Neuronal stem cell (in vitro differentiated cells): Measurements from ENCODE around the gene ROBO1.

Experiments
- DNase-seq: peaks from one replicate; pipeline ENCODE4 v3.0.0-alpha.2; 2013; ENCODE audit warnings: low spot score
- H2AFZ ChIP-seq: one replicate; pipeline ENCODE4 v1.6.1; 2013; ENCODE audit warnings: mild to moderate bottlenecking, low read length, inconsistent platforms
- H2AK5ac ChIP-seq: 2 replicates; pipeline ENCODE4 v1.6.1; 2013; ENCODE audit warnings: low read depth, mild to moderate bottlenecking, inconsistent platforms, low read length, moderate library complexity, mixed read lengths
- H2BK120ac ChIP-seq: 2 replicates; pipeline ENCODE4 v1.6.1; 2013; ENCODE audit warnings: low read depth, mild to moderate bottlenecking, inconsistent platforms, low read length, moderate library complexity, mixed read lengths
- H2BK12ac ChIP-seq: one replicate; pipeline ENCODE4 v1.6.1; 2013; ENCODE audit warnings: low read length, inconsistent platforms
- H2BK15ac ChIP-seq: 2 replicates; pipeline ENCODE4 v1.6.1; 2013; ENCODE audit warnings: mild to moderate bottlenecking, low read length, inconsistent platforms, mixed read lengths
- H2BK5ac ChIP-seq: one replicate; pipeline ENCODE4 v1.6.1; 2013; ENCODE audit warnings: inconsistent platforms, mild to moderate bottlenecking, low read length, moderate library complexity
- H3K14ac ChIP-seq: one replicate; pipeline ENCODE4 v1.6.1; 2013; ENCODE audit warnings: low read length, inconsistent platforms
- H3K18ac ChIP-seq: 2 replicates; pipeline ENCODE4 v1.6.1; 2013; ENCODE audit warnings: low read length, inconsistent platforms
- H3K23ac ChIP-seq: 2 replicates; pipeline ENCODE4 v1.6.1; 2013; ENCODE audit warnings: low read depth, mild to moderate bottlenecking, mixed read lengths, low read length, inconsistent platforms; ENCODE audit not compliant: poor library complexity
- H3K27ac ChIP-seq: replicated peaks from 3 replicates; pipeline ENCODE4 v1.5.1; 2013; ENCODE audit warnings: low read length, inconsistent platforms
- H3K27me3 ChIP-seq, 3 experiments: 2 replicates each; pipeline ENCODE4 v1.6.1; 2013; ENCODE audit warnings: low read length in 3 of 3, mild to moderate bottlenecking in 2 of 3, inconsistent platforms in 1 of 3, low read depth in 1 of 3, mixed read lengths in 1 of 3, moderate library complexity in 1 of 3; ENCODE audit not compliant: control insufficient read depth in 3 of 3, insufficient read depth in 3 of 3
- H3K36me3 ChIP-seq, 2 donors: replicated peaks in 1 of 2; 2 replicates each; pipeline ENCODE4 v1.6.1; 2013; ENCODE audit warnings: low read length in 2 of 2; ENCODE audit not compliant: control insufficient read depth in 2 of 2, insufficient read depth in 2 of 2
- H3K4ac ChIP-seq: 2 replicates; pipeline ENCODE4 v1.6.1; 2013; ENCODE audit warnings: inconsistent platforms, mild to moderate bottlenecking, low read length, moderate library complexity
- H3K4me1 ChIP-seq, 2 donors: 1 replicate in 1 of 2; 2 replicates in 1 of 2; pipeline ENCODE4 v1.6.1; 2013; ENCODE audit warnings: low read length in 2 of 2, low read depth in 1 of 2; ENCODE audit not compliant: control insufficient read depth in 2 of 2, insufficient read depth in 1 of 2
- H3K4me2 ChIP-seq: one replicate; pipeline ENCODE4 v1.6.1; 2013; ENCODE audit warnings: mild to moderate bottlenecking, low read length, inconsistent platforms; ENCODE audit not compliant: insufficient read depth, poor library complexity, severe bottlenecking
- H3K4me3 ChIP-seq, 2 donors: 2 replicates each; pipeline ENCODE4 v1.5.1; 2013; ENCODE audit warnings: low read length in 2 of 2, mild to moderate bottlenecking in 2 of 2, inconsistent platforms in 1 of 2, moderate library complexity in 1 of 2
- H3K79me1 ChIP-seq: one replicate; pipeline ENCODE4 v1.6.1; 2013; ENCODE audit warnings: low read depth, mild to moderate bottlenecking, inconsistent platforms, low read length, moderate library complexity
- H3K9ac ChIP-seq: one replicate; pipeline ENCODE4 v1.6.1; 2013; ENCODE audit warnings: mild to moderate bottlenecking, low read depth, low read length, inconsistent platforms; ENCODE audit not compliant: poor library complexity
- H3K9me3 ChIP-seq, 2 donors: replicated peaks in 1 of 2; 2 replicates each; pipeline versions ENCODE3 to v1.6.1; 2013; ENCODE audit warnings: low read length in 2 of 2, mild to moderate bottlenecking in 2 of 2, inconsistent platforms in 1 of 2, low read depth in 1 of 2, mixed read lengths in 1 of 2, moderate library complexity in 1 of 2; ENCODE audit not compliant: control insufficient read depth in 2 of 2, insufficient read depth in 1 of 2
- H4K8ac ChIP-seq: one replicate; pipeline ENCODE4 v1.6.1; 2013; ENCODE audit warnings: low read depth, mild to moderate bottlenecking, inconsistent platforms, low read length, moderate library complexity
- H4K91ac ChIP-seq: one replicate; pipeline ENCODE4 v1.6.1; 2013; ENCODE audit warnings: low read length, low read depth, mild to moderate bottlenecking, inconsistent platforms; ENCODE audit not compliant: poor library complexity
- WGBS, 2 donors: extraction: QIAGEN DNeasy Blood & Tissue Kit; methylation state at CpG; one replicate each; pipeline ENCODE4 v1.1.7; 2013; ENCODE audit warnings: missing lambda C conversion rate in 2 of 2, mixed read lengths in 1 of 2; ENCODE audit not compliant: insufficient read length in 2 of 2, insufficient replicate concordance in 1 of 2; ENCODE audit errors: extremely low coverage in 2 of 2; 5-methylcytosine and 5-hydroxymethylcytosine counted together

Gene ROBO1

GRCh38 chr3:79480746-79481145, 287.1 kb downstream of the ROBO1 start:
- H3K27me3 ChIP-seq: no peaks in the 10 kb centered on the region
- H2BK12ac ChIP-seq: no peak overlapping the region
- H2BK15ac ChIP-seq: no peak overlapping the region
- H3K79me1 ChIP-seq: no peaks in the 10 kb centered on the region
- H3K4me2 ChIP-seq: no peak overlapping the region
- no peak overlapping the region for H3K4ac ChIP-seq
- no peak overlapping the region for H3K9ac ChIP-seq
- no peak overlapping the region for H2BK120ac ChIP-seq
- no peak overlapping the region for H3K23ac ChIP-seq
- H3K4me1 ChIP-seq: no peaks in the 10 kb centered on the region
- no peak overlapping the region for H4K8ac ChIP-seq
- H3K27ac ChIP-seq: no peak overlapping the region
- H2AFZ ChIP-seq: no peak overlapping the region
- no peak overlapping the region for H2AK5ac ChIP-seq
- H3K14ac ChIP-seq: no peak overlapping the region
- H3K18ac ChIP-seq: no peak overlapping the region
- no CpG with 5 or more reads among the region's 1 CpG for WGBS, 2 donors
- no peaks in the 10 kb centered on the region for H3K9me3 ChIP-seq
- H4K91ac ChIP-seq: no peak overlapping the region
- no peak for DNase-seq
- H3K36me3 ChIP-seq: no peaks in the 10 kb centered on the region
- no peak overlapping the region for H2BK5ac ChIP-seq
- no peak overlapping the region for H3K4me3 ChIP-seq

- Histone ChIP-seq H3K4me2 (no peak overlapping the region), H3K14ac (no peak overlapping the region), H3K23ac (no peak overlapping the region), H2BK15ac (no peak overlapping the region), H3K9ac (no peak overlapping the region), H3K4me3 (no peak overlapping the region), H2BK12ac (no peak overlapping the region), H3K27me3 (no peaks in the 10 kb centered on the region), H2AK5ac (no peak overlapping the region), H4K91ac (no peak overlapping the region), H3K79me1 (no peaks in the 10 kb centered on the region), H3K18ac (no peak overlapping the region), H4K8ac (no peak overlapping the region), H3K9me3 (no peaks in the 10 kb centered on the region), H3K27ac (no peak overlapping the region), H3K4ac (no peak overlapping the region), H2AFZ (no peak overlapping the region), H3K4me1 (no peaks in the 10 kb centered on the region), H2BK5ac (no peak overlapping the region), H3K36me3 (no peaks in the 10 kb centered on the region), H2BK120ac (no peak overlapping the region)
- no CpG with 5 or more reads among the region's 1 CpG for WGBS, 2 donors
- no peak for DNase-seq
These were observed 289.2 kb downstream of the ROBO1 start for GRCh38 chr3:79478620-79479019.

- H3K4me3 ChIP-seq: no peak overlapping the region
- H2BK15ac ChIP-seq: no peak overlapping the region
- H4K91ac ChIP-seq: no peak overlapping the region
- H3K4me1 ChIP-seq: no peaks in the 10 kb centered on the region
- no peak overlapping the region for H3K4ac ChIP-seq
- no peak overlapping the region for H3K18ac ChIP-seq
- H2AFZ ChIP-seq: no peak overlapping the region
- no peak overlapping the region for H2AK5ac ChIP-seq
- no peak overlapping the region for H3K27ac ChIP-seq
- no peak overlapping the region for H3K9ac ChIP-seq
- H2BK120ac ChIP-seq: no peak overlapping the region
- H3K14ac ChIP-seq: no peak overlapping the region
- no peak overlapping the region for H3K4me2 ChIP-seq
- no peaks in the 10 kb centered on the region for H3K27me3 ChIP-seq
- no peak overlapping the region for H2BK12ac ChIP-seq
- H3K36me3 ChIP-seq: no peaks in the 10 kb centered on the region
- H2BK5ac ChIP-seq: no peak overlapping the region
- no peak overlapping the region for H4K8ac ChIP-seq
- DNase-seq: no peak
- no CpG with 5 or more reads among the region's 1 CpG for WGBS, 2 donors
- H3K9me3 ChIP-seq: no peaks in the 10 kb centered on the region
- no peak overlapping the region for H3K23ac ChIP-seq
- H3K79me1 ChIP-seq: no peaks in the 10 kb centered on the region
These were observed 290.6 kb downstream of the ROBO1 start for GRCh38 chr3:79477242-79477641.

- Histone ChIP-seq H3K23ac (no peak overlapping the region), H2AFZ (no peak overlapping the region), H3K27me3 (no peaks in the 10 kb centered on the region), H3K14ac (no peak overlapping the region), H3K4me2 (no peak overlapping the region), H3K27ac (no peak overlapping the region), H3K4ac (no peak overlapping the region), H2BK5ac (no peak overlapping the region), H4K91ac (no peak overlapping the region), H3K4me3 (no peak overlapping the region), H2BK15ac (no peak overlapping the region), H3K36me3 (no peaks in the 10 kb centered on the region), H4K8ac (no peak overlapping the region), H3K79me1 (no peaks in the 10 kb centered on the region), H2BK12ac (no peak overlapping the region), H3K9me3 (no peaks in the 10 kb centered on the region), H3K9ac (no peak overlapping the region), H2AK5ac (no peak overlapping the region), H3K4me1 (no peaks in the 10 kb centered on the region), H3K18ac (no peak overlapping the region), H2BK120ac (no peak overlapping the region)
- DNase-seq: no peak
- WGBS, 2 donors: no CpG with 5 or more reads among the region's 2 CpGs
These were observed 293.8 kb downstream of the ROBO1 start for GRCh38 chr3:79473993-79474392.
